ENCODE data around the gene DUSP8. TPM values are rescaled to one million over a fixed set of nuclear protein-coding genes. Genes with fewer than 3 reads are reported as not detected.

The DUSP8 gene
- polyA plus RNA-seq, 1 of the 3 experiments (the other 2 are of a cell fraction), result 2.0 TPM

GRCh38 chr11:1545432-1545831, 26.6 kb downstream of the DUSP8 start:
- Histone ChIP-seq H3K9me3 (no peaks in the 10 kb centered on the region), H3K27ac (ENCODE audit: low read depth in 2 of 2, low read length in 1 of 2) (no peak overlapping the region), H4K20me1 (ENCODE audit: insufficient read depth) (no peaks in the 10 kb centered on the region), H3K27me3 (ENCODE audit: insufficient read depth) (peaks cover 12% of the 10 kb centered on the region), H3K4me1 (ENCODE audit: control insufficient read depth in 1 of 2, insufficient read depth in 2 of 2, low read depth in 1 of 2, low read length in 1 of 2) (peaks cover 0 to 6% of the 10 kb centered on the region in 2 experiments; a peak in 1 of 4 replicates), H2AFZ (ENCODE audit: low read depth) (no peak overlapping the region), H3K9ac (no peak overlapping the region), H3F3A (replicated peaks; ENCODE audit: insufficient read depth) (no peaks in the 10 kb centered on the region), H3K36me3 (replicated peaks in 1 of 2; ENCODE audit: control insufficient read depth in 1 of 2, insufficient read depth in 2 of 2, low read length in 1 of 2) (no peaks in the 10 kb centered on the region), H3K9me2 (no peaks in the 10 kb centered on the region), H3K4me3 (ENCODE audit: low read depth in 2 of 2, low read length in 1 of 2) (no peak overlapping the region), H3K79me2 (ENCODE audit: insufficient read depth) (no peaks in the 10 kb centered on the region), H3K4me2 (no peak overlapping the region)
- ChIA-PET CTCF (interaction anchor here (2.1 to 10.5 kb wide), 5 partner anchors 14 to 88 kb away, joined by 19 to 398 read pairs (median 29); partner anchors contain the start of genes DUSP8 and KRTAP5-5), POLR2A (no interaction called here)
- 27% methylated on average over 5 of the region's 5 CpGs for WGBS (ENCODE audit: low lambda C conversion rate)
- no peak for DNase-seq
- TF ChIP-seq RXRA (IDR thresholded peaks at IDR 0.05; ENCODE audit: borderline replicate concordance, low read depth) (no peak), ELF1 (IDR thresholded peaks at IDR 0.05) (no peak), SIN3A (IDR thresholded peaks at IDR 0.05; ENCODE audit: borderline replicate concordance, low read depth, low read length) (no peak), USF1 (IDR thresholded peaks at IDR 0.05; ENCODE audit: borderline replicate concordance, low read depth) (no peak), NFIC (IDR thresholded peaks at IDR 0.05; ENCODE audit: borderline replicate concordance) (no peak), MXI1 (IDR thresholded peaks at IDR 0.05; ENCODE audit: low read depth, low read length) (no peak), POLR2AphosphoS5 (IDR thresholded peaks at IDR 0.05; ENCODE audit: low read depth, low read length) (no peak), FOXJ3 (CRISPR knock-in tag; IDR thresholded peaks at IDR 0.05) (no peak), FOXM1 (IDR thresholded peaks at IDR 0.05; ENCODE audit: low read depth) (no peak), YY1 (IDR thresholded peaks at IDR 0.05; ENCODE audit: low read depth) (no peak), MEF2A (IDR thresholded peaks at IDR 0.05; ENCODE audit: borderline replicate concordance, low read depth) (no peak)
- TF ChIP-seq, protein P1, sequence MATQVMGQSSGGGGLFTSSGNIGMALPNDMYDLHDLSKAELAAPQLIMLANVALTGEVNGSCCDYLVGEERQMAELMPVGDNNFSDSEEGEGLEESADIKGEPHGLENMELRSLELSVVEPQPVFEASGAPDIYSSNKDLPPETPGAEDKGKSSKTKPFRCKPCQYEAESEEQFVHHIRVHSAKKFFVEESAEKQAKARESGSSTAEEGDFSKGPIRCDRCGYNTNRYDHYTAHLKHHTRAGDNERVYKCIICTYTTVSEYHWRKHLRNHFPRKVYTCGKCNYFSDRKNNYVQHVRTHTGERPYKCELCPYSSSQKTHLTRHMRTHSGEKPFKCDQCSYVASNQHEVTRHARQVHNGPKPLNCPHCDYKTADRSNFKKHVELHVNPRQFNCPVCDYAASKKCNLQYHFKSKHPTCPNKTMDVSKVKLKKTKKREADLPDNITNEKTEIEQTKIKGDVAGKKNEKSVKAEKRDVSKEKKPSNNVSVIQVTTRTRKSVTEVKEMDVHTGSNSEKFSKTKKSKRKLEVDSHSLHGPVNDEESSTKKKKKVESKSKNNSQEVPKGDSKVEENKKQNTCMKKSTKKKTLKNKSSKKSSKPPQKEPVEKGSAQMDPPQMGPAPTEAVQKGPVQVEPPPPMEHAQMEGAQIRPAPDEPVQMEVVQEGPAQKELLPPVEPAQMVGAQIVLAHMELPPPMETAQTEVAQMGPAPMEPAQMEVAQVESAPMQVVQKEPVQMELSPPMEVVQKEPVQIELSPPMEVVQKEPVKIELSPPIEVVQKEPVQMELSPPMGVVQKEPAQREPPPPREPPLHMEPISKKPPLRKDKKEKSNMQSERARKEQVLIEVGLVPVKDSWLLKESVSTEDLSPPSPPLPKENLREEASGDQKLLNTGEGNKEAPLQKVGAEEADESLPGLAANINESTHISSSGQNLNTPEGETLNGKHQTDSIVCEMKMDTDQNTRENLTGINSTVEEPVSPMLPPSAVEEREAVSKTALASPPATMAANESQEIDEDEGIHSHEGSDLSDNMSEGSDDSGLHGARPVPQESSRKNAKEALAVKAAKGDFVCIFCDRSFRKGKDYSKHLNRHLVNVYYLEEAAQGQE (IDR thresholded peaks at IDR 0.05; ENCODE audit: low read depth, low read length), result no peak
- TF ChIP-seq, protein P2, sequence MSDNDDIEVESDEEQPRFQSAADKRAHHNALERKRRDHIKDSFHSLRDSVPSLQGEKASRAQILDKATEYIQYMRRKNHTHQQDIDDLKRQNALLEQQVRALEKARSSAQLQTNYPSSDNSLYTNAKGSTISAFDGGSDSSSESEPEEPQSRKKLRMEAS (IDR thresholded peaks at IDR 0.05; ENCODE audit: low read depth), result no peak
- TF ChIP-seq, protein P3, sequence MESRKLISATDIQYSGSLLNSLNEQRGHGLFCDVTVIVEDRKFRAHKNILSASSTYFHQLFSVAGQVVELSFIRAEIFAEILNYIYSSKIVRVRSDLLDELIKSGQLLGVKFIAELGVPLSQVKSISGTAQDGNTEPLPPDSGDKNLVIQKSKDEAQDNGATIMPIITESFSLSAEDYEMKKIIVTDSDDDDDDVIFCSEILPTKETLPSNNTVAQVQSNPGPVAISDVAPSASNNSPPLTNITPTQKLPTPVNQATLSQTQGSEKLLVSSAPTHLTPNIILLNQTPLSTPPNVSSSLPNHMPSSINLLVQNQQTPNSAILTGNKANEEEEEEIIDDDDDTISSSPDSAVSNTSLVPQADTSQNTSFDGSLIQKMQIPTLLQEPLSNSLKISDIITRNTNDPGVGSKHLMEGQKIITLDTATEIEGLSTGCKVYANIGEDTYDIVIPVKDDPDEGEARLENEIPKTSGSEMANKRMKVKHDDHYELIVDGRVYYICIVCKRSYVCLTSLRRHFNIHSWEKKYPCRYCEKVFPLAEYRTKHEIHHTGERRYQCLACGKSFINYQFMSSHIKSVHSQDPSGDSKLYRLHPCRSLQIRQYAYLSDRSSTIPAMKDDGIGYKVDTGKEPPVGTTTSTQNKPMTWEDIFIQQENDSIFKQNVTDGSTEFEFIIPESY (IDR thresholded peaks at IDR 0.05; ENCODE audit: borderline replicate concordance, low read depth), result no peak
